Immature natural killer cell (primary cell): Measurements from ENCODE around the gene BTBD9. TPM values are rescaled to one million over a fixed set of nuclear protein-coding genes. Genes with fewer than 3 reads are reported as not detected.

Source experiments
- DNase-seq, 3 donors: peaks; one replicate each; pipeline ENCODE4 v3.0.0; 2022; ENCODE audit warnings: mixed read lengths in 1 of 3
- H3K27ac Mint-ChIP-seq, 6 donors: one replicate each; pipeline ENCODE4 v1.8.0; 2020; ENCODE audit warnings: mixed read lengths in 6 of 6, mild to moderate bottlenecking in 5 of 6, inconsistent platforms in 4 of 6, moderate library complexity in 3 of 6
- H3K27me3 Mint-ChIP-seq, 3 donors: one replicate each; pipeline ENCODE4 v1.8.0; 2020 to 2021; ENCODE audit warnings: low read depth in 3 of 3, mild to moderate bottlenecking in 3 of 3, mixed read lengths in 3 of 3, moderate library complexity in 3 of 3, inconsistent platforms in 1 of 3
- H3K36me3 Mint-ChIP-seq, 3 donors: one replicate each; pipeline ENCODE4 v1.8.0; 2020; ENCODE audit warnings: mixed read lengths in 3 of 3, inconsistent platforms in 2 of 3, mild to moderate bottlenecking in 2 of 3
- H3K4me1 Mint-ChIP-seq, 2 donors: one replicate each; pipeline ENCODE4 v1.8.0; 2020; ENCODE audit warnings: inconsistent platforms in 2 of 2, mild to moderate bottlenecking in 2 of 2, mixed read lengths in 2 of 2, moderate library complexity in 1 of 2
- H3K4me3 Mint-ChIP-seq, 5 donors: one replicate each; pipeline ENCODE4 v1.8.0; 2020; ENCODE audit warnings: mild to moderate bottlenecking in 5 of 5, mixed read lengths in 5 of 5, inconsistent platforms in 3 of 5, moderate library complexity in 3 of 5
- H3K9me3 Mint-ChIP-seq, 6 donors: one replicate each; pipeline ENCODE4 v1.8.0; 2020; ENCODE audit warnings: mild to moderate bottlenecking in 6 of 6, mixed read lengths in 6 of 6, inconsistent platforms in 4 of 6, moderate library complexity in 3 of 6
- polyA plus RNA-seq, 3 donors: library from polyadenylated mRNA; unstranded; fragments of 300-500 nt; fragmentation: Illumina TruSeq; gene quantifications; one replicate each; pipeline ENCODE4 v1.2.3, GENCODE V29; 2021

BTBD9 gene
- polyA plus RNA-seq, 3 donors from 2014 or later: 5.3 to 12.3 (median 10.9) TPM

DNA sequence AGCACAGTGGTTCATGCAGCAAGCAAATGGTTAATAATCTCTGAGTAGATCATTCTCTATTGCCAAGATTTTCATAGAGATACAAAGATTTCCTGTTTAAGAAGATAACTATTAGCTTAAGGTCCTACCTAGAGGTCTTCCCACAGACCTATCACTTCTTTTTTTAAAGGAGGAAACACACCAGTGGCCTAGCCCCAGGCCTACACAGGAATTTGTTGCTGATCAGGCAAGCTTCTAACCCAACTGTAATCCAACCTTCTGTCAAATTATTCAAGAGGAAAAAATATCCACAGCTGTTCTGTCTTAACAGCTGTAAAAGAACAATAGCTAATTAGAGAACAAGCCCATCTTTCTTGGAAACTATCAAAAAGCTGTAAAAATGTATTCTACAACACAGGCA, 332.8 kb downstream of the BTBD9 start:
- Mint-ChIP-seq H3K36me3 (peaks cover 0 to 4% (median 0%) of the 10 kb centered on the region in 3 donors), H3K4me1 (peaks cover 19 to 26% of the 10 kb centered on the region in 2 donors), H3K27me3 (no peaks in the 10 kb centered on the region), H3K9me3 (peaks cover 0 to 2% (median 0%) of the 10 kb centered on the region in 6 donors), H3K4me3 (no peak overlapping the region), H3K27ac (peak overlapping the region in 2 of 6 donors; percentile 34 to 39)
- no peak for DNase-seq

DNA sequence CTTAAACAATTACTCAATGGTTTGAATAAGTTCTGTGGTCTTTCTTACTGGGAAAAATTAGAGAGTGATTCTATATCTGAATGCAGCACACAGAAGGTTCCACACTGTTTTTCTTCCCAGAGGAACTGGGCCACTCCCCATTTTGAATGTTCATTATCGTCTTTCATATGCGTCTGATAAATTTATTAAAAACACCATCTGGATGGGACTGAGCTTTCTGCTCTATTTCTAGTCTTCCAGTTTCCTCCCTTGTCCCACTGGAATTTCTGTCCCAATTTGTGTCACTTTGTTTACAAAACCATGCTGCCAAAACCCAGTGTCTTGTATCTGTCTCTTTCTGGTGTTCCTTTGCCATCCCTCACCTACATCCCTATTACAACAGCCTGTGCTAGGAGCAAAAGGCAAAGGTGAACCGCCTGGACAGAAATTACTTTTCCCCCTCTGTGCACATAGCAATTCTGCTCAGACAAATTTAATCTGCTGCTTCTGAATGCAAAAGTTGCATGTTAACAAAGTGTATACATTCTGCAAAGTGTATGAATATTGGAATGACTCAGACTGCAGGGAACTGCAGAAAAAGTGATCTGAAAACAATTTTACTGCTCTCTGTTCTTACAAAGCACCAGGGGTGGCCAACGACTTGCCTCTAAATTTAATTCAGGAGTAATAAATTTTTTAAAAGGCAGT, 333.6 kb downstream of the BTBD9 start:
- Mint-ChIP-seq H3K36me3 (peaks cover 0 to 5% (median 0%) of the 10 kb centered on the region in 3 donors), H3K4me1 (peaks cover 19 to 26% of the 10 kb centered on the region in 2 donors), H3K27ac (no peak overlapping the region), H3K4me3 (no peak overlapping the region), H3K9me3 (peaks cover 0 to 2% (median 0%) of the 10 kb centered on the region in 6 donors), H3K27me3 (no peaks in the 10 kb centered on the region)
- DNase-seq: no peak

DNA sequence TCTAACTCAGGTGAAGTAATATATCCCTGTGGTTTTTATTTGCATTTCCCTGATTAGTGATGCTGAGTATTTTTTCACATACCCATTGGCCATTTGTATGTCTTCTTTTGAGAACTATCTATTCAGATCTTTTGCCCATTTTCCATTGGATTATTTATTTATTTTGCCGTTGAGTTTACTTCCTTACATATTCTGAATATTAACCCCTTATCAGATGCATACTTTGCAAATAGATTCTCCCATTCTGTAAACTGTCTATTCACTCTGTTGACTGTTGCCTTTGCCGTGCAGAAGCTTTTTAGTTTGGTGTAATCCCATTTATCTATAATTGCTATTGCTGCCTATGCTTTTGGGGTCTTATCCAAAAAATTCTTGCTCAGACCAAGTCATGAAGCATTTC, 336.9 kb downstream of the BTBD9 start:
- H3K4me3 Mint-ChIP-seq: no peak overlapping the region
- DNase-seq: no peak
- H3K4me1 Mint-ChIP-seq: peaks cover 18 to 19% of the 10 kb centered on the region in 2 donors
- H3K9me3 Mint-ChIP-seq: peaks cover 0 to 2% (median 0%) of the 10 kb centered on the region in 6 donors
- peaks cover 0 to 5% (median 3%) of the 10 kb centered on the region in 3 donors for H3K36me3 Mint-ChIP-seq
- no peaks in the 10 kb centered on the region for H3K27me3 Mint-ChIP-seq
- no peak overlapping the region for H3K27ac Mint-ChIP-seq

DNA sequence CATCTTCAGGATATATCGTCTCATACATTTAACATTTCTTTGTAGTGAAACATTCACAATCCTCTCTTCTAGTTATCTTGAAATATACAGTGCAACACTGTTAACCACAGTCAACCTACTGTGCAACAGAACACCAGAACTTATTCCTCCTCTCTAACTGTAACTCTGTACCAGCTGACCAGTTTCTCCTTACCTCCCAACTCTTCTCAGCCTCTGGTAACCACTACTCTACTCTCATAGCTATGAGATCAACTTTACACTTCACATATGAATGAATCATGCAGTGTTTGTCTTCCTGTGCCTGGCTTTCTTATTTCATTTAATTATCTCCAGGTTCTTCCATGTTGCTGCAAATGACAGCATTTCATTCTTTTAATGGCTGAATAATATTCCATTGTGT, 337.6 kb downstream of the BTBD9 start:
- peaks cover 11% of the 10 kb centered on the region in 2 donors for H3K4me1 Mint-ChIP-seq
- H3K27ac Mint-ChIP-seq: no peak overlapping the region
- no peak for DNase-seq
- no peak overlapping the region for H3K4me3 Mint-ChIP-seq
- H3K36me3 Mint-ChIP-seq: peaks cover 0 to 10% (median 3%) of the 10 kb centered on the region in 3 donors
- peaks cover 0 to 2% (median 0%) of the 10 kb centered on the region in 6 donors for H3K9me3 Mint-ChIP-seq
- no peaks in the 10 kb centered on the region for H3K27me3 Mint-ChIP-seq

DNA sequence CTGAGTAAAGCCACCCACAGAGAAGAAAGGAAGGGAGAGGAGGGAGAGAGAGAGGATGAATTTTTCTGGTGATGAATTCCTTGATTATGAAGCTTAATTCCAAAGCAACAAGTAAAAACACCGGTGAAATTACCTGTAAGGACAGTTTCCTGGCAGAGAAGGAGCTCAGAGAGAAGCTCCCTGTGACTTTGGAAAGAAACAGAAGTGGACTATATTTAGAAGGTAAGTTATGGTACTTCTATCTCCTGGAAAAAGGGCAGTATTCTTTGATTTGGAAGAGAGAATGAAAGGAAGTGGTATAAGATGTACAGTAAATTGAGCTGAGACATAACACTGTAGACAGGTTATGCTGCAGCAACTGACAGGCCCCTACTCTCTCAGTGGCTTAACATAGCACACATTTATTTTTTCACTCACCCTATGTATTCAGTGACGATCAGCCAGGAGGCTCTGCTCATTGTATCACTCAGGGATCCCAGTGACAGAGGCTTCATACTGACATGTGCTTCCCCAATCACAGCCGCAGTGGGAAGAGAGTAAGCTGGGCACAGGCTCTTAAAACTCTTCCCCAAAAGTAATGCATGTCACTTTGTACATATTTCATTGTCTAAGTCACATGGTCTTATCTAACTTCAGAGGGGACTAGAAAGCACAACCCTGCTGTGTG, 349.5 kb downstream of the BTBD9 start:
- no peak overlapping the region for H3K27ac Mint-ChIP-seq
- H3K27me3 Mint-ChIP-seq: peaks cover 0 to 2% (median 0%) of the 10 kb centered on the region in 3 donors
- no peak overlapping the region for H3K4me3 Mint-ChIP-seq
- no peak for DNase-seq
- no peaks in the 10 kb centered on the region for H3K4me1 Mint-ChIP-seq
- H3K36me3 Mint-ChIP-seq: peaks cover 15 to 24% (median 22%) of the 10 kb centered on the region in 3 donors
- H3K9me3 Mint-ChIP-seq: peaks cover 0 to 13% (median 0%) of the 10 kb centered on the region in 6 donors

DNA sequence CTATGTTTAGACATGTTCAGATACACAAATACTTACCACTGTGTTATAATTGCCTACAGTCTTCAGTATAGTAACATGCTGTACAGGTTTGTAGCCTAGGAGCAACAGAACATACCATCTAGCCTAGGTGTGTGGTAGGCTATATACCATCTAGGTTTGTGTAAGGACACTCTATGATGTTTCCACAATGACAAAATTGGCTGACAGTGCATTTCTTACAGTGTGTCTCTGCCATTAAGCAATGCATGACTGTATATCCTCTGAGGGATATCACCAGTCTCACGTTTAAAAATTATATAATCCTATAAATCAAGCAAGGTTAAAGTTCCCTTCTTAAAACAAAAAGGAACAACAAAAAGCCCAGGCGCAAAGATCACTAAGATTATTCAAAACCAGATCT, 352.2 kb downstream of the BTBD9 start:
- Mint-ChIP-seq H3K4me3 (no peak overlapping the region), H3K36me3 (peaks cover 10 to 31% (median 20%) of the 10 kb centered on the region in 3 donors), H3K4me1 (no peaks in the 10 kb centered on the region), H3K27ac (no peak overlapping the region), H3K27me3 (no peaks in the 10 kb centered on the region), H3K9me3 (no peaks in the 10 kb centered on the region)
- no peak for DNase-seq

DNA sequence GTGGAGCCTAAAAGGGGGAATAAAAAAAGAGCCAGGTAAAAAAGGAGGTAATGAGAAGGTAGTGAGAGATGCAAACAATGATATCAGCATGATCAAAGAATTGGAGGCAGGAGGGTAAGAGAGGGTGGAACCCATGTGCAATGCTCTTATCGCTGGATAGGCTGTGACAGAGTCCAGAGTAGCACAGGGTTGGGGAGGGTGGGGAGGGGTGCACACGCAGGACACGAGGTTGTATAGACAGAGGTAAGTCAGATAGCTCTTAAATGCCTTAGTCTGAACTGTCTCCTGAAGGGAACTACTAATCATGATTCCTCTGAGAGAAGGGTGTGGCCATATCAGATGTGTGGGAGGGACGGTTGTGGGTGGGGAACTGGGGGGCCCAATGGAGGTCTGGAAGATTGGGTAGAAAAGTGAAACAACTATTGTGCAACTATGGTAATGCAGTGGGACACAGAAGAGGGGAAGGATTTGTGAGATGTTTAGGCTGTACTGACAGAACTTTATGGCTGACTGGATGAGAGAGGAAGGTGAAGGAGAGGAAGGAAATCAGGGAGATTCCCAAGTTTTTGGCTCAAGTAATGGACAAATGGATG, 354.8 kb downstream of the BTBD9 start:
- no peak for DNase-seq
- no peaks in the 10 kb centered on the region for H3K4me1 Mint-ChIP-seq
- H3K27ac Mint-ChIP-seq: no peak overlapping the region
- peaks cover 10 to 31% (median 18%) of the 10 kb centered on the region in 3 donors for H3K36me3 Mint-ChIP-seq
- H3K9me3 Mint-ChIP-seq: no peaks in the 10 kb centered on the region
- H3K27me3 Mint-ChIP-seq: no peaks in the 10 kb centered on the region
- H3K4me3 Mint-ChIP-seq: no peak overlapping the region

DNA sequence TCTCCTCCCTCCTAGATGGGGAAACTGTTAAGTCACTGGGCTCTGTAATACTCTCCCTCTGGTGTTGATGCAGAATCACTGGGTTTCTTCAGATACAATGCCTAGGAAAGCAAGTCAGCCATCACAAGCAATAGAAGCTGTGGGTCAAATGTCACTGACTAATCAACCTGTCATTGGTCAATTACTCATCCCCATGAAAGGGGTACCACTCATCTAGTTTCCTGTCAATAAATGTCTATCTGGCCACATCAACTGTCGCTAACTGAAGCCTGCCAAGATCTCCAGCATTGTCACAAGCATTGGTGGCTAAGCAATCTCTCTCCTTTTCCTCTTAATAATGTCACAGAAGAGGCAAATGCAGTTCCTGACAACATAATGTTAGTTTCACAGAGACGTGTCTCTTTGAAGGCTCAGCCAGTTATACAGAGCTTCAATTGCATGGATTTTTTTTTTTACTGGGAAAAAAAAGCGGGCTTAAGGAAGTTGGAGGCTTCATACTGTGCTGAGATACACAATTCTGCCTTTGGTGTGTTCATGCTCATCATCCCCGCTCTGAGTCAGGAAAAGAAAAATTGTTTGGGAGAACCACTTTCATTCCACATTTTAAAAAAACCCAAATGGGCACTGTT, 355.9 kb downstream of the BTBD9 start:
- H3K36me3 Mint-ChIP-seq: peaks cover 10 to 31% (median 18%) of the 10 kb centered on the region in 3 donors
- no peak for DNase-seq
- H3K4me1 Mint-ChIP-seq: no peaks in the 10 kb centered on the region
- no peak overlapping the region for H3K4me3 Mint-ChIP-seq
- H3K9me3 Mint-ChIP-seq: no peaks in the 10 kb centered on the region
- H3K27ac Mint-ChIP-seq: no peak overlapping the region
- H3K27me3 Mint-ChIP-seq: no peaks in the 10 kb centered on the region

DNA sequence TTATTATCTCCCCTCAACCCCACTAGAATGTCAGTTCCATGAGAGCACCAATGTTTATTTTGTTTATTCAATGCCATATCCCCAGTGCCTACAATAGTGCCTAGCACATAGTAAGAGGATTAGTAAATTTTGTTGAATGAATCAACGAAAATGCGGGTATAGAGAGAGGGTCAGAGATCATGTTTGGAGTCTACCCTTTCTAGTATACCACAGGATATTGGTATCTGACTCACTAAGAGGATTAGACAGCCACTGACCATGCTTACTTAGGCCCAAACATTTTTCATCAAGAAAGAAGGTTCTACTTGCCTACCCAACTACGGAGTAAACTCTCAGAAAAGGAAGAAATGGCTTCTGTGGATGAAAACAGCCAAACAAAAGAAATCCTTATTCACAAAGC, 356.8 kb downstream of the BTBD9 start:
- Mint-ChIP-seq H3K9me3 (no peaks in the 10 kb centered on the region), H3K4me1 (no peaks in the 10 kb centered on the region), H3K4me3 (no peak overlapping the region), H3K27me3 (no peaks in the 10 kb centered on the region), H3K36me3 (peaks cover 5 to 26% (median 14%) of the 10 kb centered on the region in 3 donors), H3K27ac (no peak overlapping the region)
- no peak for DNase-seq

DNA sequence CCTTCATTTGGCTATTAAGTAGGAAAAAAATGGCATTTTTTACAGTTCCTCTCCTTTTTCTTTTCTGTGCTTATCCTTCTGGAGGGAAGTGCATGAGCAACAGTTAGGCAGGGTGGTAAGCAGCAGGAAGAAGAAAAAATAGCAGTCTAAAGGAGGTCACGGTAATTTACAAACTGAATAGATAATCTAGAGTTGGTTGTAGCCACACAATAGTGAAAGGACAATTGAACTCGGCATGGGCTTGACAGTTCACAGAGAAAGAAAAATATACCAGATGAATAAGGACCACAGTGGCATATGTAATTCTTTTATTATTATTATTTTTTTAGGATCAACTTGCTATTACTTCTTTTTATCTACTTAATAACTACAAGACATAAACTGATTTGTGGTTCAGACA, 358.6 kb downstream of the BTBD9 start:
- Mint-ChIP-seq H3K4me3 (no peak overlapping the region), H3K27ac (no peak overlapping the region), H3K9me3 (no peaks in the 10 kb centered on the region), H3K4me1 (no peaks in the 10 kb centered on the region), H3K27me3 (no peaks in the 10 kb centered on the region), H3K36me3 (peaks cover 0 to 20% (median 13%) of the 10 kb centered on the region in 3 donors)
- DNase-seq: no peak

DNA sequence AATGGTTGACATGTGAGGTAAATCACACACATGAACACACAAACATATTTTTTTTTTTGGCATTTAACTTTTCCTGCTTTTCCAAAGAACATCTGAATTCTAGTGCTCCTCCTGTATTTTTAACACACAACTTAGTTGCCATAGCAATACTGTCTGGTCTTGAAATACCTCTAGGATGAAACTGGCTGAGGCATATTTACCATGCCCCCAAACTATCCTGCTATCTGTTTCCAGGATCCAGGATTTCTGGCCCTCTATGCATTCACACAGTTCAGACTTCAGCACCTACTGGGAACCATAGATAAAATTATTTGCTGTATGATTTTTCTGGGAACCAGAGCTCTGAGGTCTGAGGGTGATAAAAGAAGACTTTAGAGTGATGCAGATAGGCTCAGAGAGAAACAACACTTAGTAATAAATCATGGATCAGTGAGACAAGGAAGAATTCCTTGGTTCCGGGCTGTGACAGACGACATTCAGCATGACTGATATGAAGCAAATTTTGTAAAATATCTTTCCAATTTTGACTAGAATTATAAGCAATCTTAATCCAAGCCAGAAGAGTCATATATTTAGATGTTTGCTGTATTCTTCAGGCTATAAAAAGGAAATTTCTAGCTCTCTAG, 359.7 kb downstream of the BTBD9 start:
- Mint-ChIP-seq H3K9me3 (no peaks in the 10 kb centered on the region), H3K4me3 (no peak overlapping the region), H3K27me3 (no peaks in the 10 kb centered on the region), H3K36me3 (peaks cover 0 to 18% (median 10%) of the 10 kb centered on the region in 3 donors), H3K27ac (no peak overlapping the region), H3K4me1 (no peaks in the 10 kb centered on the region)
- no peak for DNase-seq

DNA sequence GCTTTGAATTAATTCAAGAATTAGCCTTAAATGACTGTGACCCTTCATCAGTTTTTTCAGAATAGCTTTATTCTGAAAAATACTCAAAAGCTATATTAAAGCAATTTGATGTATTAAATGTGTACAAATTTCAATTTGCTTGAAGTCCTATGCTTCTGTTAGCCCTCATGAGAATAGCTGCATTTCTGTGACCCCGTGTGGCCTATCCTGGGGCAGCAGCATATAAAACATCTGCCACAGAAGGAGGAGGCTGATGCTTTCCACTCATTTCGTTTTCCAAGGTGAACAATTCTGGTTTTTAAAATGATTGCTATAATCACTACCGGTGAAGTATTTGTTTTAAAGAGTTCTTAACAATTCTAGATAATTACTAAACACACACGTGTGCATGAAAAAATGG, 360.3 kb downstream of the BTBD9 start:
- Mint-ChIP-seq H3K27me3 (no peaks in the 10 kb centered on the region), H3K4me3 (no peak overlapping the region), H3K36me3 (peaks cover 0 to 12% (median 4%) of the 10 kb centered on the region in 3 donors), H3K4me1 (no peaks in the 10 kb centered on the region), H3K9me3 (no peaks in the 10 kb centered on the region), H3K27ac (no peak overlapping the region)
- no peak for DNase-seq

DNA sequence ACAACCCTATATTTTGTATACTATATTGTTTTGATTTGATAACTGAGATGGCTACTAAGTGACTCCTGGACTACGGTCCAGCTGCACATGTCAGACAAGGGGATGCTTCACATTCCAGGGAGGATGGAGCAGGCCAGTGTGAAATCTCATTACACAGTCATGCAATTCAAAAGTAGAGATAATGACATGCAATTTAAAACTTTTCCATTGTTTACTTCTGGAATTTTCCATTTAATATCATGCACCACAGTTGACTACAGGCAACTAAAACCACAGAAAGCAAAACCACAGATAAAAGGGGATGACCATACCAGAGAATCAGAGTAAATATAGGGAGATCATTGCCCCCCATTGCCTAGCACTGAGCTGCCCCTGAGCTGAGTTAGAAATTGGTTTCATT, 366.4 kb downstream of the BTBD9 start:
- peaks cover 0 to 12% (median 9%) of the 10 kb centered on the region in 3 donors for H3K36me3 Mint-ChIP-seq
- H3K4me1 Mint-ChIP-seq: peaks cover 12 to 21% of the 10 kb centered on the region in 2 donors
- no peaks in the 10 kb centered on the region for H3K27me3 Mint-ChIP-seq
- H3K4me3 Mint-ChIP-seq: no peak overlapping the region
- no peaks in the 10 kb centered on the region for H3K9me3 Mint-ChIP-seq
- no peak overlapping the region for H3K27ac Mint-ChIP-seq
- DNase-seq: no peak
